ENCODE results near the gene ABCC11.

- TF ChIP-seq EZH2phosphoT487 (conservative IDR thresholded peaks at IDR 0.05; ENCODE audit: low read length), result no peak
- no peak for TF ChIP-seq CTCF (IDR thresholded peaks at IDR 0.05; ENCODE audit: insufficient read depth, low read length, poor library complexity, severe bottlenecking)
Observed at GRCh38 chr16:48282636-48283263, 35.4 kb upstream of the ABCC11 start.

All from SU-DHL-6 (cell line).